NOMO-1 (cell line): Measurements from ENCODE around the gene NMRK2.
"Not testable (repeated sequence)": the region's sequence is repeated elsewhere in the genome, so short reads cannot be mapped to it uniquely, and the experiment has no call there.

Experiments used
- DNase-seq, 2 experiments: peaks; one replicate each; lab custom pipeline; 2025; ENCODE audit not compliant: unreplicated experiment in 2 of 2; lab: John Stamatoyannopoulos, UW

Gene NMRK2

DNA sequence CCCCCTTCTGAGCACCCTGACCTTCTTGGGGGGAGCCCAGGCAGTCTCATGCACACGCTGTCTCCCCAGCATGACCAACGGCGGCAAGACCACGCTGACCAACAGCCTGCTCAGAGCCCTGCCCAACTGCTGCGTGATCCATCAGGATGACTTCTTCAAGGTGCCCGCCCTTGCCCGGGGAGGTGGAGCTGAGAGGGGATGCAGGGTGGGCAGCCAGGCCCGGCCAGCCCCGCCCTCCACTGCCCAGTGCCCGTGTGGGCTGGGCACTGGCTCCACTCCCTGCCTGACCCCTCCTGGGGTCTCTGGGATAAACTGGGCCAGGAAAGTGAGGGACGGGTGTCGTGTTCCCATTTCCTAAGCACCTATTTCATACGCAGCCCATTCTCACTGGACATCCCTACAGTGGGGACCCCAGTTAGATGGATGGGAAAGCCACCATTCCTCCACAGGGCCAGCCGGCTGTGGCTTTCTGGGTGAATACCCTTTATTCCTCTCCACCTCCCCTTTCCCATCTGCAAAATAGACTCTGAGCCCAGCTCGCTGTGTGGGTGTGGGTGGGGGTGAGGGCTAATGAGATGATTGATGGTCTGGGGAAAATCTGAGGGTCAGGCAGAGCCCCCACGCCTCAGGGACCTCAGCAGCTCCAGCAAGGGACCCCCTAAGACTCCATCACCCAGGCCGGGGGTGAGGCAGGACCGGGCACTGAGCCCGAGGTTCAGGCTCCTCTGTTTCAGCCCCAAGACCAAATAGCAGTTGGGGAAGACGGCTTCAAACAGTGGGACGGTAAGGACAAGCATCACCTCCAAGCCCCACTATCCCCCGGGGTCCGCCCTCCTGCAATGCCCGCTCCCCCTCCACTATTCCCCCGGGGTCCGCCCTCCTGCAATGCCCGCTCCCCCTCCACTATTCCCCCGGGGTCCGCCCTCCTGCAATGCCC is 3.9 kb downstream of the NMRK2 start:
- no peak for DNase-seq

DNA sequence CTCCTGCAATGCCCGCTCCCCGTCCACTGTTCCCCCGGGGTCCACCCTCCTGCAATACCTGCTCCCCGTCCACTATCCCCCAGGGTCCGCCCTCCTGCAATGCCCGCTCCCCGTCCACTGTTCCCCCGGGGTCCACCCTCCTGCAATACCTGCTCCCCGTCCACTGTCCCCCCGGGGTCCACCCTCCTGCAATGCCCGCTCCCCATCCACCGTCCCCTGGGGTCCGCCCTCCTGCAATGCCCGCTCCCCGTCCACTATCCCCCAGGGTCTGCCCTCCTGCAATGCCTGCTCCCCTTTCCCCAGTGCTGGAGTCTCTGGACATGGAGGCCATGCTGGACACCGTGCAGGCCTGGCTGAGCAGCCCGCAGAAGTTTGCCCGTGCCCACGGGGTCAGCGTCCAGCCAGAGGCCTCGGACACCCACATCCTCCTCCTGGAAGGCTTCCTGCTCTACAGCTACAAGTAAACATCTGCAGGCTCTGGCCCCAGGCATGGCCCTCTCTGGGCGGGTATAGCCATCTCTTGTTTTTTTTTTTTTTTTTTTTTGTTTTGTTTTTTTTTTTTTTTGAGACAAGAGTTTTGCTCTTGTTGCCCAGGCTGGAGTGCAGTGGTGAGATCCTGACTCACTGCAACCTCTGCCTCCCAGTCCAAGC is 5.6 kb downstream of the NMRK2 start:
- not testable (repeated sequence) for DNase-seq

DNA sequence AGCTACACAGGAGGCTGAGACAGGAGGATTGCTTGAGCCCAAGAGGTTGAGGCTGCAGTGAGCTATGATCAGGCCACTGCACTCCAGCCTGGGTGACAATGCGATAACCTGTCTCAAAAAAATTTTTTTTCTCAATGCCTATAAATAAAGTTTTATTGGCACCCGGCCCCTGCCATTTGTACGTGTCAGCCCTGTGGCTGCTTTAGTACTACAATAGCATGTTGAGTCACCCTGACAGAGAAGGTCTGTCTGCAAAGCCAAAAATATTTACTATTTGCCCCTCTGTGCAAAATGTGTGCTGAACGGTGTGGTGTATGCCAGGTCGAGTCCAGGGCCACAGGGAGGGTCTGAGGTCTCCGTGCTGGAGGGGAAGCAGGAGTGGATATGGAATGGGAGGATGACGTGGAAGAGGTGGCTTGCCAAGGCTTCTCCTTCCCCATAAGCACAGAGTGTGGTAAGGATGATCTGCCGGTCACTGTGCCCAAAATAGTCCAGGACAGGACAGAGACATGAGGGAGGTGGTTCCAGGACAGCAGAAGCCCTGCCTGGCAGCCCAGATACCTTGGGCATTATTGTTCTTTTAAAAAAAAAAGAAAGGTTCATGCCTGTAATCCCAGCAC is 10.0 kb downstream of the NMRK2 start:
- no peak for DNase-seq

DNA sequence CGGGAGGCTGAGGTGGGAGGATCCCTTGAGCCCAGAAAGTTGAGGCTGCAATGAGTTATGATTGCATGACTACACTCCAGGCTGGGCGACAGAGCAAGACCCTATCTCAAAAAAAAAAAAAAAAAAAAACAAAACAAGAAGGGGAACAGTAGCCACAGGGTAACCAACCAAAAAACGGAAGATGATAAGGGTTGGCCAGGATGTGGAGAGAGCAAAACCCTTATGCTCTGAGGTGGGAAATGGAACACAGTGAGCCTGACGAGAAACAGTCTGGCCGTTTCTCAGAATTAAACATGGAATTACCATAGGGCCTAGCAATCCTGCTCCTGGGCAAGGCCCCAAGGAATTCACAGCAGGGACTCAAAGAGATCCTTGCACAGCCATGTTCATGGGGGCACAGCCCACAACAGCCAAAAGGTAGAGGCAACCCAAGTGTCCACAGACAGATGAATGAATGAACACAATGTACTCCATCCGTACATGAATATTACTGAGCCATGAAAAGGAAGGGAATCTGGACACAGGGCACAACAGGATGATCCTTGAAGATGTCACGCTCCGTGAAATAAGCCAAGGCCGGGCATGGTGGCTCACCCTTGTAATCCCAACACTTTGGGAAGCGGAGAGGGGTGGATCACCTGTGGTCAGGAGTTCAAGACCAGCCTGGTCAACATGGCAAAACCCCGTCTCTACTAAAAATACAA is 11.3 kb downstream of the NMRK2 start:
- DNase-seq: no peak

DNA sequence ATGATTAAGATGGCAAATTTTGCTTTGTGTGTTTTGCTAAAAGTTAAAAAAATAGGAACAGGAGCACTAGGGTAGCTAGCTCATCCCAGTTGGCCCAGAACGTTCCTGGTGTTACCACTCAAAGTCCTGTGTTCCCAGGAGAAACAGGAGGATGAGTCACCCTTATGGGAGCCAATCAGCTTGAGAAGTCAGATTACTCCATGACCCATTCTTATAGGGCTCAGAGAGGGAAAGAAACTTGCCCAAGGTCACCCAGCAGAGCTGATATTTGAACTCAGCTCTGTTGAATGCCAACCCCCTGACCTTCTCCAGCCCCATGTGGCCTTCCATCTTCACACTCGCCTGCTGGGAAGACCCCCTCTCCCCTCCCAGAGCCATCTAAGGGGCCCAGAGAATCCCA is 13.0 kb downstream of the NMRK2 start:
- DNase-seq: no peak

DNA sequence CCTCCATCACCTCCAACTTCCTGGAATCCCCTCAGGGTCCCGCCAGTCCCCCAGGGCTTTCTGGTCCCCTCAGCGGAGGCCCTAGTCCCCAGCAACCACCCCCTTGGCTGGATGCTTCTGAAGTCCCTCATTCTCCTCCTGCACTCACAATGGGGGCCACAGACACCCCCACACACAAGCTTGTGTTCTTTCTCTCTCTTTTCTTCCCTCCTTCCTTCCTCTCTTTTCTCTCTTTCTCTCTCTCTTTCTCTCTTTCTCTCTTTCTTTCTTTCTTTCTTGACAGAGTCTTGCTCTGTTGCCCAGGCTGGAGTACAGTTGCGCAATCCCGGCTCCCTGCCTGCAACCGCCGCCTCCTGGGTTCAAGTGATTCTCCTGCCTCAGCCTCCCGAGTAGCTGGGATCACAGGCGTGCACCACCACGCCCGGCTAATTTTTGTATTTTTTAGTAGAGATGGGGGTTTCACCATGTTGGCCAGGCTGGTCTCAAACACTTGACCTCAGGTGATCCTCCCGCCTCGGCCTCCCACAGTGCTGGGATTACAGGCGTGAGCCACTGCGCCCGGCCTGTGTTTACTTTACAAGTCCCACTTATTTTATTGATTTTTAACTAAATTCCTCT is 14.6 kb downstream of the NMRK2 start:
- not testable (repeated sequence) for DNase-seq

DNA sequence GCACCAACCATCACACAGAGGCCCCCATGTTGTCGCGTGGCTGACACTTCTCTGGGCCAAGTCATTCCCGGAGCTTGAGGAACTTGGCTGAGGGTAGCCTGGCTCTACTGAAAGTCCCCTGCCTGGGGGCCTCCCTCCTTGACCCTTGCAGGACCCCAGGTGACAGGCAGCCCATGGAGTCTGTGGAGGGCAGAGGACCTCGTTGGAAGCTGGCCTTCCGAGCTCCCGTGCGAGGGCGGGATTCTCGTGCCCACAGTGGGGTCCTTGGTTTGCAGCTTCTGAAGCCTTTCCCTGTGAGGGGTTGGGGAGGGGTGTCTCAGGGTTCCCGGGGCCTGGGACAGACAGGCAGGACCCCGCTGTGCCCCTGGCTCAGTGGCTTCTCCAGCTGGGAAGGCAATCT is 16.4 kb downstream of the NMRK2 start:
- DNase-seq: no peak

DNA sequence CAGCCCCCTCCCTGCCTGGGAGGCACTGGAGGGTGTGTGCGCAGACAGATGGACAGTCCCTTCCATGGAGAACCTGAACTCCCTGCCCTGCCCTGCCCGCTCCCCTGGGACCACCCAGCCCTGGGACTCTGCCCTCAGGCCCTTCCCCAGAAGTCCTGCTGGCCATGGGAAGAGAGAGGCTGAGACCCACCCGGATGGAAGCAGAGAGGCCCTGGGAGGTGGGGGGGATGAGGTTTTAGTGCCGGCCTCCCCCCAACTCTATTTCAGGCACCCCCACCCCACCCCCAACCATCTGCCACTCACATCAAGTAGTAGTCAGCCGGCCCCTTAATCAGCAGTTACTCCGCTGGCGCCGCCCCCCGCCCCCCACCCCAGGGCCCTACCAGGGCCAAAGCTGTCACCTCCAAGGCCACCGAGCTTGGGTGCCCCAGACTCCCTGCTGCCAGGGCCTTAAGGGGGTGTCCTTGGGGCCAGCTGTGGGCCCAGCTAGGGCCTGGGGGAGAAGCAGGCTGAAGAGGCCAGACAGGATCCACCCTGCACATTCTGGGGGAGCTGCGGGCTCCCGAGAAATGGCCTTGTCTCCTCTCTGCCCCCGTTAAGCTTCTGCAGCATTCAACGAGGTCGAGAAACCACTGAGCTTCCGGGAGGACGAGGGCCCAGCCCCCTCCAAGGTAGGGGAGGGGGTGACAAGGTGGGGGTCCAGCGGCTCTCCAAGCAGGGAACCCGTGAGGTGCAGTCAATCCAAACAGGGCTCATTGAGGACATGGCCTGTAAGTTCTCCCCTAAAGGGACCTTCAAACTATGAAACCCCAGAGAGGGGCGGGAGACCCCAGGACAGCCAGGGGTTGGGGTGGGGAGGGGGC is 17.4 kb downstream of the NMRK2 start:
- DNase-seq: no peak

DNA sequence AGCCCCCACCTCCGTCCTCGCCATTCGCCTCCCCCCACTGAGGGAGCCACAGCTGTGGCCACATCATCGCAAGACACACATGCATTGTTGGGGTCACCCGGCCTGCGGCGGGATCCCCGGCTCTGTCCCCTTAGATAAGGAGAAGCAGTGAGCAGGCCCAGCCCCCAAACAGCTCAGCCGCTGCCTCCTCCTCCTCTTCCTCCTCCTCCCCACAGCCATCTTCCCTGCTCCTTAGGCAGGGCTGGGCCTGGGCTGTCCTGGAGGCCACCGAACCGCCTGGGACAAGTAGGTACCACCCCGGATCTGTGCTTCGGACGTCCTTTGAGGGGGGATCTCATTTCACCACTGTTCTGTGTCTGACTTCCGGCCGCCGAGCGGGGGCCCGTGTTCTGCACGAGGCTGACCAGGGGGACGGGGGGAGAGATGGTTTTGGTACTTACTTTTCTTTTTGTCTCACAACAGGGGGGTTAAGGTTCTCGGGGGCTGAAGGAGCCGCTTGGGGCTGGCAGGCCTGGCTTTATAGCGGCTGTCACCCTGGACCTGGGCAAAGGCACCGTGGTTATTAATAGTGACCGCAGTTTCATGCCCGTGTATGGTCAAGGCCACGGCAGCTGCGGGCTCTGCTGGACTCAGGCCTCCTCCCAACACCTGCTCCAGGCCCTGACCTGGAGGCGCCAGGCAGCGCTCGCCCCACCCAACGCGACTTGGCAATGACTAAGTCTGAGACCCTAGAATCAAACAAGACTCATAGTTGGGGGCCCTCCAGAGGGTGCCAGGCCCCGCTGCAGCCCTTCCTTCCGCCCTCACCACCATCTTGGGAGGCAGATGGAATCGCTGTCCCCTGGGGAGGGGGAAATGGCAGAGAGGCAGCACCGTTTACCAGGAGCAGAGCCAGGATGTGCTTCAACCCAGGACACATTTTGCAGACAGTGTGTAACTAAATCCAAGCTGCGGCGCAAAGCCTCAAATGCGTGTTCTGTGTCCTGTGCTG is 18.3 kb downstream of the NMRK2 start:
- DNase-seq: no peak

DNA sequence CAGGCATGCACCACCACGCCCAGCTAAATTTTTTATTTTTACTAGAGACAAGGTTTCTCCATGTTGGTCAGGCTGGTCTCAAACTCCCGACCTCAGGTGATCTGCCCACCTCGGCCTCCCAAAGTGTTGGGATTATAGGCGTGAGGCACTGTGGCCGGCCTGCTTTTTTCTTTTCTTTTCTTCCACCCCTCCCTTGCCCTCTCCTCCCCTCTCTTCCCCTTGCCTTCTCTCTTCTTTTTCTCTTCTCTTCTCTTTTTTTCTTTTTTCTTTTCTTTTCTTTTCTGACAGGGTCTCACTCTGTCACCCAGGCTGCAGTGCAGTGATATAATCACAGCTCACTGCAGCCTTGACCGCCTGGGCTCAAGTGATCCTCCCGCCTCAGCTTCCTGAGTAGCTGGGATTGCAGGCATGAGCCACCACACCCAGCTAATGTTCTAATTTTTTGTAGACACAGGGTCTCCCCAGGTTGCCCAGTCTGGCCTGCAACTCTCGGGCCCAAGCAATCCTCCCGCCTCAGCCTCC is 19.9 kb downstream of the NMRK2 start:
- DNase-seq: not testable (repeated sequence)

DNA sequence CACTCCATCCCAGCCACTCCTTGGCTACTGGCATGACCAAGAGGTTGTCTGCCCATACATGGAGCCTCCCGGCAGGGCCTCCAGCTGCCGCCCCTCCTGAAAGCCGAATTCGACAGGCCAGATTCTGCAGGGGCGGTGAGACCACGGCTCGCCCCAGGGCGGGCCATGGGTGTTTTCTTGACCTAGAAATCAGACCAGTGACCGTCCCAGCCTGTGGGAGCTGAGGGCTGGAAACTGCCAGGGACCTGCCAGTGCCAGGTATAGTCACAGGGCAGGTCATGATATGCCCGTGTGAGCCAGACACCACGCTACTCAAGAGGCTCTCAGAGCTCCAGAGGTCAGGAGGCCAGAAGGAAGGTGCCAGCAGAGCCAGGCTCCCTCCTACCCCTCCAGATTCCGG is 21.2 kb downstream of the NMRK2 start:
- DNase-seq: no peak

DNA sequence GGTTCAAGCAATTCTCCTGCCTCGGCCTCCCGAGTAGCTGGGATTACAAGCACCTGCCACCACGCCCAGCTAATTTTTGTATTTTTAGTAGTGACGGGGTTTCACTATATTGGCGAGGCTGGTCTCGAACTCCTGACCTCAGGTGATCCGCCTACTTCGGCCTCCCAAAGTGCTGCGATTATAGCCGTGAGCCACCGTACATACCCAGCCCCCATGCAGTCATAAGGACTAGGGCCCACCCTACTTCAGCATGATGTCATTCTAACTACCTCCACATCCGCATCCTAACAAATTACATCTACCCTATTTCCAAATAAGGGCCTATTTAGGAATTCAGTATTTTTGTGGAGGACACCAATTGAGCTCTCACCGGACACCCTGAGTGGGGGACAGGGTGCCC is 22.4 kb downstream of the NMRK2 start:
- DNase-seq: not testable (repeated sequence)

DNA sequence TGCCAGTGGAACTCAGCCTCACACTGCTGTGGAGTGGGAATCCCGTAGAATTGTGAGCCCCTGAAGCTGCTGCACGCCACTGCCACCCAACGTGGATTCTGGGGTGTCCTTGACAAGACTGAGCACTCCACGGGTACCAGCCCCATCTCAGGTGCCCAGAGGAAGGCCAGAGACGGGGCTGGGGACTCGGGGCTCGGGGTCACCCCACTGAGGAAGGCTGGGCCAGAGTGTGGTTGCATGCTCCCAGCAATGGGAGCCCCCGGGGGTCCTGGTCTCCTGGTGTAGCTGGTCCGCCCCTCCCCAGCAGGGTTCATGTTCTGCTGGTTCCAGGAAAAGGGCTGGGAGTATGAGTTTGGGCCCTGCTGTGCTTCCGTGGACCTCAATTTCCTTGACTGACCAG is 22.8 kb downstream of the NMRK2 start:
- DNase-seq: no peak

DNA sequence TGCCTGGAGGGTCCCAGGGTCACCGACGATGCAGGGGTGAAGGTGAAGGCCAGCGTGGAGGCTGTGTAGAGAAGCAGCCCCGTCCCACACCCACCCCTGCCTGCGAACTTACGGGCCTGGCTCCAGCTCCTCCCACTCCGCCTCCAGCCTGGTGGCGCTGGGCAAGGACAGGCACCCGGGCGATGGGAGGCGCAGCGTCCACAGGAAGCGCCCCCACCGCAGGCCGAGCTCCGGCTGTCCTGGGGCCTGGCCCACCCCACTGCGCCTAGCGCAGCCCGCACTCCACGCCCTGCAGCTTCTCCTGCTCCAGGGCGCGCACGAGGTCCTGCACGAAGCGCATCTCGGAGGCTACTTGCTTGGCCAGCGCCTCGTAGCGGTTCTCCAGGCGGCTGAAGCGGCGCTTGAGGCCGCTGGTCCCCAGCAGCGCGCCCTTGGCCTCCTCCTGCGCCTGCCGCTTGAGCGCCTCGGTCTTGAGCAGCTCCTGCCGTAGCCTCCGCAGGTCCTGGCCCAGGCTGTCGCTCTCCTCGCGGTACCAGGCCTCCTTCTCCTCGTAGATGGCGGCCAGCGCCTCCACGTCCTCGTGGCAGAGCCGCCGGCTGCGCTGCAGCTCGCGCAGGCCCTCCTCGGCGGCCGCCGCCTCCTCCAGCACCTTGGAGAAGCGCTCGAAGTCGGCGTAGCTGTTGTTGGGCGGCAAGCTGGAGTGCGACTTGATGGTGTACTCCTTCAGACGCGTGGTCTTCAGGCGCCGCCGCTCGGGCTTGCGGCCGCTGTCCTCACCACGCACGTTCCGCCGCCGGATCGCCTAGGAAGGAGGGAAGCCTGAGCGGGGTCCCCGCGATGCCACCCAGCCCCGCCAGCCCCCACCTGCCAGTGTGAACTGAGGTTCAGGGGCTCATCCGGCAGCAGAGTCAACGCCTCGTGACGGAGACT is 26.2 kb downstream of the NMRK2 start:
- no peak for DNase-seq

DNA sequence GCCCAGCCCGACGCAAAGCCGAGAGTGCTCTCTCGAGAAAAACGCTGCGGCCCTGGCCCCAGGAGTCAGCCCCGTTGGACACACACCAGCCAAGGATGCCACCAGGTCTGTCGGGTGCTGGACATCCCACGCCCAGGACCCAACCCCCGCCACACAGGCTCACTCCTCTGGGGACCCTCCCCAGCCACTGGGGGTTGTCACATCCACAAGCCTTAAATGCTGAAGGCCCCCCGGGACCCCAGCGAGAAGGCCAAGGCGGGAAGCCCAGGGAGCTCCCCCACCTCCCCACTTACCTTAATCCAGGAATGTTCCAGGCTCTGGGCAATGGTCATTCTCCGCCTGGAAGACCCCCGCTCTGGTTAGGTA is 26.9 kb downstream of the NMRK2 start:
- no peak for DNase-seq

DNA sequence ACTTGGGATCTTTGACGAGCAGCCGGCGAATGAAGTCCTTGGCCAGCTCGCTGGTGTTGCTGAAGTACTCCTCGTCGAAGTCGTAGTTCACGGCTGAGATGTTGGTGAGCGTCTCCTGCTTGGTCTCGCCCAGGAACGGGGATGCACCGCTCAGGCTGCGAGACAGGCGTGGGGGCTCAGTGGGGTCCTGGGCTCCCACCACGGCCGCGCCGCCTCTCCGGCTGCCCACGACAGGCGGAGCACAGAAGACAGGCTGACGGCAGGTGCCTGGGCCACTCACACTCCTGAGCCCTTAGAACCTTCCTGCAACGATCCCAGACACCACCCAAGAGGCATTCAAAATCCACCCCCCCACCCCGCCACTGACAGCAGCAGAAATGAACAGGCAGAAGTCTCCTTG is 28.1 kb downstream of the NMRK2 start:
- DNase-seq: no peak
